Measurements from ENCODE around the gene FOXK1.

DNA sequence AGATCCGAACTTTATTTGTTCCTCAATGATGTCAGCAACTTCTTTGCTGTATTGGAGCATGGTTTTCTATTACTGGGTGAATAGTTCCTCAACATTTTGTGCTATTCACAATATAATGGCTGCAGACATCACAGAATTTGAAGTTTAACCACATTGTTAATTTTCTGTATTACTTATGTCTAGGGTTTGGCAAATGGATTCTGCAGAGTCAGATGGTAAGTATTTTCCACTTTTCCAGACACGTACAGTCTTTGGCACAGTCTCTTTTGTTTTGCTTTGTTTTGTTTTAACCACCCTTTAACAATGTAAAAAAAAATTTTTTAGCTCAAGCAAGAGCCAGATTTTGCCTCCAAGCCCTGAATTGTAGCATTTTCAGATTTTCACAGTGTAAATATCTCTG lies 36.8 kb upstream of the FOXK1 start:
- TF ChIP-seq ZNF776 (tag by site-specific recombination; IDR thresholded peaks at IDR 0.05; ENCODE audit: borderline replicate concordance) (no peak), HOXA7 (CRISPR knock-in tag; IDR thresholded peaks at IDR 0.05; ENCODE audit: borderline replicate concordance) (no peak), ZNF174 (tag by site-specific recombination; IDR thresholded peaks at IDR 0.05) (no peak)
- TF ChIP-seq, protein P1, sequence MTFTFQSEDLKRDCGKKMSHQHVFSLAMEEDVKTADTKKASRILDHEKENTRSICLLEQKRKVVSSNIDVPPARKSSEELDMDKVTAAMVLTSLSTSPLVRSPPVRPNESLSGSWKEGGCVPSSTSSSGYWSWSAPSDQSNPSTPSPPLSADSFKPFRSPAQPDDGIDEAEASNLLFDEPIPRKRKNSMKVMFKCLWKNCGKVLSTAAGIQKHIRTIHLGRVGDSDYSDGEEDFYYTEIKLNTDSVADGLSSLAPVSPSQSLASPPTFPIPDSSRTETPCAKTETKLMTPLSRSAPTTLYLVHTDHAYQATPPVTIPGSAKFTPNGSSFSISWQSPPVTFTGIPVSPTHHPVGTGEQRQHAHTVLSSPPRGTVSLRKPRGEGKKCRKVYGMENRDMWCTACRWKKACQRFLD (tag by site-specific recombination; IDR thresholded peaks at IDR 0.05): no peak
- TF ChIP-seq, protein P2, sequence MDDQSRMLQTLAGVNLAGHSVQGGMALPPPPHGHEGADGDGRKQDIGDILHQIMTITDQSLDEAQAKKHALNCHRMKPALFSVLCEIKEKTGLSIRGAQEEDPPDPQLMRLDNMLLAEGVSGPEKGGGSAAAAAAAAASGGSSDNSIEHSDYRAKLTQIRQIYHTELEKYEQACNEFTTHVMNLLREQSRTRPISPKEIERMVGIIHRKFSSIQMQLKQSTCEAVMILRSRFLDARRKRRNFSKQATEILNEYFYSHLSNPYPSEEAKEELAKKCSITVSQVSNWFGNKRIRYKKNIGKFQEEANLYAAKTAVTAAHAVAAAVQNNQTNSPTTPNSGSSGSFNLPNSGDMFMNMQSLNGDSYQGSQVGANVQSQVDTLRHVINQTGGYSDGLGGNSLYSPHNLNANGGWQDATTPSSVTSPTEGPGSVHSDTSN (CRISPR knock-in tag; IDR thresholded peaks at IDR 0.05): no peak
- TF ChIP-seq, protein P3, sequence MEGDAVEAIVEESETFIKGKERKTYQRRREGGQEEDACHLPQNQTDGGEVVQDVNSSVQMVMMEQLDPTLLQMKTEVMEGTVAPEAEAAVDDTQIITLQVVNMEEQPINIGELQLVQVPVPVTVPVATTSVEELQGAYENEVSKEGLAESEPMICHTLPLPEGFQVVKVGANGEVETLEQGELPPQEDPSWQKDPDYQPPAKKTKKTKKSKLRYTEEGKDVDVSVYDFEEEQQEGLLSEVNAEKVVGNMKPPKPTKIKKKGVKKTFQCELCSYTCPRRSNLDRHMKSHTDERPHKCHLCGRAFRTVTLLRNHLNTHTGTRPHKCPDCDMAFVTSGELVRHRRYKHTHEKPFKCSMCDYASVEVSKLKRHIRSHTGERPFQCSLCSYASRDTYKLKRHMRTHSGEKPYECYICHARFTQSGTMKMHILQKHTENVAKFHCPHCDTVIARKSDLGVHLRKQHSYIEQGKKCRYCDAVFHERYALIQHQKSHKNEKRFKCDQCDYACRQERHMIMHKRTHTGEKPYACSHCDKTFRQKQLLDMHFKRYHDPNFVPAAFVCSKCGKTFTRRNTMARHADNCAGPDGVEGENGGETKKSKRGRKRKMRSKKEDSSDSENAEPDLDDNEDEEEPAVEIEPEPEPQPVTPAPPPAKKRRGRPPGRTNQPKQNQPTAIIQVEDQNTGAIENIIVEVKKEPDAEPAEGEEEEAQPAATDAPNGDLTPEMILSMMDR (tag by site-specific recombination; IDR thresholded peaks at IDR 0.05): no peak
